ENCODE data around the gene CFAP251. TPM values are rescaled to one million over a fixed set of nuclear protein-coding genes. Genes with fewer than 3 reads are reported as not detected.

The CFAP251 gene
- total and polyA plus RNA-seq, 2 of the 13 experiments (the other 11 are each of a cell fraction or from before 2014, with no cell fraction given): 0.30 to 0.42 TPM

DNA sequence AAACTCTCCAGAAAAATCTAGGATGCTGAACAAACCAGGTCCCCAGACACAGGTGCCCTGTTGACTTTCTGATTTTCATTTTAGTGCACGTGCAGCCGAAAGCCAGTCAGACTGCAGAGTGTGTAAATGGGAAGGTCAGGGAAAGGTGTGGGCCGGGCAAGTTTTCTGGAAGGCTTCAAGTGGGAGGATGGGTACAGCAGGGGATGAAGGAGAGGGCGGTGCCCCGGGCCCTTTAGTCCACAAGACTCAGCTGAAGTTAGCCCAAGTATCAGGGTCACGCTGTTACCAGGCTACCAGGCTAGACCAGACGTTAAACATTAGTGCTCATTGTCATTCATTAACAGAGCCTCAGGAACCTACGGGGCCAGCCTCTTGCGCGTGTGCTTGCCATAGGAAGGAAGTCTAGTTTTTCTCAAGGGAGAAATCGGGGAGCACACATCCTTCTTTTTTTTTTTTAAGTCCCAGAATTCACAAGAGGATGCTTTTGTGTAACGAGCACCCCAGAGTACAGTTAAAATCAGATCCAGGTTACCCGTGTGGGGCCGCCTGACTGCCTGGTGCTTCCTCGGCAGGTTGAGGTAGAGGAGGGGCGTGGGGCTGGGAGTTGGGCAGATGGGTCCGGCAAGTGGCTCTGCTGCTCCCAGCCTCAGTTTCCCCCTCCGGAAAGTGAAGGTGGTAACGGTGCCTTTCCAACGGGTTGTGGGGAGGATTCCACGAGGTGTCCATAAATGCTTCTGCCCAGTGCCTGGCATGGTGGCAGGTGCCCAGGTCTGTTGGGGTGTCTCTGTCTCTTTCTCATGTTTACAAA lies 122.4 kb downstream of the CFAP251 start (continued):
- TF ChIP-seq, protein P1, sequence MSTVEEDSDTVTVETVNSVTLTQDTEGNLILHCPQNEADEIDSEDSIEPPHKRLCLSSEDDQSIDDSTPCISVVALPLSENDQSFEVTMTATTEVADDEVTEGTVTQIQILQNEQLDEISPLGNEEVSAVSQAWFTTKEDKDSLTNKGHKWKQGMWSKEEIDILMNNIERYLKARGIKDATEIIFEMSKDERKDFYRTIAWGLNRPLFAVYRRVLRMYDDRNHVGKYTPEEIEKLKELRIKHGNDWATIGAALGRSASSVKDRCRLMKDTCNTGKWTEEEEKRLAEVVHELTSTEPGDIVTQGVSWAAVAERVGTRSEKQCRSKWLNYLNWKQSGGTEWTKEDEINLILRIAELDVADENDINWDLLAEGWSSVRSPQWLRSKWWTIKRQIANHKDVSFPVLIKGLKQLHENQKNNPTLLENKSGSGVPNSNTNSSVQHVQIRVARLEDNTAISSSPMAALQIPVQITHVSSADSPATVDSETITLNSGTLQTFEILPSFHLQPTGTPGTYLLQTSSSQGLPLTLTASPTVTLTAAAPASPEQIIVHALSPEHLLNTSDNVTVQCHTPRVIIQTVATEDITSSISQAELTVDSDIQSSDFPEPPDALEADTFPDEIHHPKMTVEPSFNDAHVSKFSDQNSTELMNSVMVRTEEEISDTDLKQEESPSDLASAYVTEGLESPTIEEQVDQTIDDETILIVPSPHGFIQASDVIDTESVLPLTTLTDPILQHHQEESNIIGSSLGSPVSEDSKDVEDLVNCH (CRISPR knock-in tag; IDR thresholded peaks at IDR 0.05): no peak
- TF ChIP-seq, protein P2, sequence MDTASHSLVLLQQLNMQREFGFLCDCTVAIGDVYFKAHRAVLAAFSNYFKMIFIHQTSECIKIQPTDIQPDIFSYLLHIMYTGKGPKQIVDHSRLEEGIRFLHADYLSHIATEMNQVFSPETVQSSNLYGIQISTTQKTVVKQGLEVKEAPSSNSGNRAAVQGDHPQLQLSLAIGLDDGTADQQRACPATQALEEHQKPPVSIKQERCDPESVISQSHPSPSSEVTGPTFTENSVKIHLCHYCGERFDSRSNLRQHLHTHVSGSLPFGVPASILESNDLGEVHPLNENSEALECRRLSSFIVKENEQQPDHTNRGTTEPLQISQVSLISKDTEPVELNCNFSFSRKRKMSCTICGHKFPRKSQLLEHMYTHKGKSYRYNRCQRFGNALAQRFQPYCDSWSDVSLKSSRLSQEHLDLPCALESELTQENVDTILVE (CRISPR knock-in tag; IDR thresholded peaks at IDR 0.05): no peak
- TF ChIP-seq SPEN (CRISPR knock-in tag; IDR thresholded peaks at IDR 0.05; ENCODE audit: low read depth) (no peak), ZNF614 (CRISPR knock-in tag; IDR thresholded peaks at IDR 0.05; ENCODE audit: borderline replicate concordance) (0 out of 2 replicates have a peak, but pooled peaks have one; percentile 36), THAP11 (CRISPR knock-in tag; IDR thresholded peaks at IDR 0.05) (0 out of 2 replicates have a peak, but pooled peaks have one; percentile 11), RBM39 (IDR thresholded peaks at IDR 0.05; ENCODE audit: low read depth, low read length, poor library complexity, severe bottlenecking) (peak; percentile 41), ZNF333 (CRISPR knock-in tag; IDR thresholded peaks at IDR 0.05; ENCODE audit: borderline replicate concordance) (no peak), SOX6 (IDR thresholded peaks at IDR 0.05) (no peak), SOX6 (CRISPR knock-in tag; IDR thresholded peaks at IDR 0.05) (no peak), ZNF44 (CRISPR knock-in tag; IDR thresholded peaks at IDR 0.05) (no peak), ZSCAN31 (CRISPR knock-in tag; IDR thresholded peaks at IDR 0.05; ENCODE audit: low read depth) (no peak), ZNF562 (CRISPR knock-in tag; IDR thresholded peaks at IDR 0.05; ENCODE audit: borderline replicate concordance) (no peak), NR2F6 (IDR thresholded peaks at IDR 0.05) (peak; percentile 36; the same call in 1 of the 2 replicates), NR2F6 (CRISPR knock-in tag; IDR thresholded peaks at IDR 0.05) (peak; percentile 47; the same call in 1 of the 2 replicates), ZFP90 (CRISPR knock-in tag; IDR thresholded peaks at IDR 0.05; ENCODE audit: borderline replicate concordance) (no peak), ZFP37 (CRISPR knock-in tag; IDR thresholded peaks at IDR 0.05; ENCODE audit: borderline replicate concordance) (no peak), RFXAP (CRISPR knock-in tag; IDR thresholded peaks at IDR 0.05; ENCODE audit: borderline replicate concordance) (peak; percentile 27; the same call in 1 of the 2 replicates), ZNF768 (CRISPR knock-in tag; IDR thresholded peaks at IDR 0.05) (no peak), CENPX (CRISPR knock-in tag; IDR thresholded peaks at IDR 0.05) (no peak), ZFP82 (CRISPR knock-in tag; IDR thresholded peaks at IDR 0.05; ENCODE audit: borderline replicate concordance) (no peak)
- TF ChIP-seq, protein P3, sequence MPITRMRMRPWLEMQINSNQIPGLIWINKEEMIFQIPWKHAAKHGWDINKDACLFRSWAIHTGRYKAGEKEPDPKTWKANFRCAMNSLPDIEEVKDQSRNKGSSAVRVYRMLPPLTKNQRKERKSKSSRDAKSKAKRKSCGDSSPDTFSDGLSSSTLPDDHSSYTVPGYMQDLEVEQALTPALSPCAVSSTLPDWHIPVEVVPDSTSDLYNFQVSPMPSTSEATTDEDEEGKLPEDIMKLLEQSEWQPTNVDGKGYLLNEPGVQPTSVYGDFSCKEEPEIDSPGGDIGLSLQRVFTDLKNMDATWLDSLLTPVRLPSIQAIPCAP (CRISPR knock-in tag; IDR thresholded peaks at IDR 0.05; ENCODE audit: low read depth): no peak
- TF ChIP-seq, protein P4, sequence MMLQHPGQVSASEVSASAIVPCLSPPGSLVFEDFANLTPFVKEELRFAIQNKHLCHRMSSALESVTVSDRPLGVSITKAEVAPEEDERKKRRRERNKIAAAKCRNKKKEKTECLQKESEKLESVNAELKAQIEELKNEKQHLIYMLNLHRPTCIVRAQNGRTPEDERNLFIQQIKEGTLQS (CRISPR knock-in tag; IDR thresholded peaks at IDR 0.05): no peak
- TF ChIP-seq, protein P5, sequence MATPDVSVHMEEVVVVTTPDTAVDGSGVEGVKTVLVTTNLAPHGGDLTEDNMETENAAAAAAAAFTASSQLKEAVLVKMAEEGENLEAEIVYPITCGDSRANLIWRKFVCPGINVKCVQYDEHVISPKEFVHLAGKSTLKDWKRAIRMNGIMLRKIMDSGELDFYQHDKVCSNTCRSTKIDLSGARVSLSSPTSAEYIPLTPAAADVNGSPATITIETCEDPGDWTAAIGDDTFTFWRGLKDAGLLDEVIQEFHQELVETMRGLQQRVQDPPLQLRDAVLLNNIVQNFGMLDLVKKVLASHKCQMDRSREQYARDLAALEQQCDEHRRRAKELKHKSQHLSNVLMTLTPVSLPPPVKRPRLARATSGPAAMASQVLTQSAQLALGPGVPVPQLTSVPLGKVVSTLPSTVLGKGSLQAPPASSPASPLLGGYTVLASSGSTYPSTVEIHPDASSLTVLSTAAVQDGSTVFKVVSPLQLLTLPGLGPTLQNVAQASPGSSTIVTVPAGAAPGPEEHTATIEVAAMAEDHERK (CRISPR knock-in tag; IDR thresholded peaks at IDR 0.05; ENCODE audit: low read depth): no peak
- TF ChIP-seq, protein P6, sequence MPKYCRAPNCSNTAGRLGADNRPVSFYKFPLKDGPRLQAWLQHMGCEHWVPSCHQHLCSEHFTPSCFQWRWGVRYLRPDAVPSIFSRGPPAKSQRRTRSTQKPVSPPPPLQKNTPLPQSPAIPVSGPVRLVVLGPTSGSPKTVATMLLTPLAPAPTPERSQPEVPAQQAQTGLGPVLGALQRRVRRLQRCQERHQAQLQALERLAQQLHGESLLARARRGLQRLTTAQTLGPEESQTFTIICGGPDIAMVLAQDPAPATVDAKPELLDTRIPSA (CRISPR knock-in tag; IDR thresholded peaks at IDR 0.05; ENCODE audit: borderline replicate concordance): no peak
